SK-N-SH (cell line): ENCODE results near the gene FAM78A. TPM values are rescaled to one million over a fixed set of nuclear protein-coding genes. Genes with fewer than 3 reads are reported as not detected.

Experiments
- CTCF ChIA-PET: fragments of 300-600, 350-600 bp; formaldehyde crosslinking; extraction: SDS; loops from one replicate; lab custom pipeline; 2021; lab: Yijun Ruan, JAX
- POLR2A ChIA-PET: fragments of 350-600 bp; sonication (Branson Sonifier 250); formaldehyde crosslinking; extraction: SDS; loops from one replicate; lab custom pipeline; 2020; ENCODE audit warnings: antibody characterized with exemption, inconsistent platforms; lab: Yijun Ruan, JAX
- DNase-seq: peaks from one replicate; pipeline ENCODE4 v3.0.0; 2012
- H2AFZ ChIP-seq: fragments of 200-600 bp; sonication (generic); 2 replicates; pipeline ENCODE4 v1.8.1; 2016; ENCODE audit warnings: antibody characterized with exemption, mild to moderate bottlenecking, low read depth
- H3F3A ChIP-seq: fragments of 200-600 bp; sonication (generic); replicated peaks from 2 replicates; pipeline ENCODE3; 2016; ENCODE audit warnings: antibody characterized with exemption, mild to moderate bottlenecking; ENCODE audit not compliant: insufficient read depth
- H3K27ac ChIP-seq, 2 experiments: fragments of 200-500 bp in 1 of 2; fragments of 200-600 bp in 1 of 2; sonication (Bioruptor generic) in 1 of 2; sonication (generic), shearing (Covaris generic) in 1 of 2; 2 replicates each; pipeline versions ENCODE4 v1.5.1 to v1.6.1; 2014 to 2016; ENCODE audit warnings: low read depth in 2 of 2, inconsistent platforms in 1 of 2, low read length in 1 of 2, mild to moderate bottlenecking in 1 of 2, mixed read lengths in 1 of 2
- H3K27me3 ChIP-seq: fragments of 200-600 bp; sonication (generic), shearing (Covaris generic); 2 replicates; pipeline ENCODE4 v1.6.1; 2016; ENCODE audit warnings: mixed run types; ENCODE audit not compliant: insufficient read depth
- H3K36me3 ChIP-seq, 2 experiments: fragments of 200-500 bp in 1 of 2; fragments of 200-600 bp in 1 of 2; sonication (Bioruptor generic) in 1 of 2; sonication (generic) in 1 of 2; replicated peaks in 1 of 2; 2 replicates each; pipeline versions ENCODE3 to v1.5.1; 2014 to 2016; ENCODE audit warnings: low read length in 1 of 2, mild to moderate bottlenecking in 1 of 2; ENCODE audit not compliant: insufficient read depth in 2 of 2, control insufficient read depth in 1 of 2
- H3K4me1 ChIP-seq, 2 experiments: fragments of 200-500 bp in 1 of 2; fragments of 200-600 bp in 1 of 2; sonication (Bioruptor generic) in 1 of 2; sonication (generic), shearing (Covaris generic) in 1 of 2; 2 replicates each; pipeline versions ENCODE4 v1.5.1 to v1.6.1; 2014 to 2016; ENCODE audit warnings: low read depth in 1 of 2, low read length in 1 of 2, mixed run types in 1 of 2; ENCODE audit not compliant: insufficient read depth in 2 of 2, control insufficient read depth in 1 of 2
- H3K4me2 ChIP-seq: fragments of 200-600 bp; sonication (generic), shearing (Covaris generic); 2 replicates; pipeline ENCODE4 v1.6.1; 2017; ENCODE audit warnings: mixed run types
- H3K4me3 ChIP-seq, 2 experiments: fragments of 200-500 bp in 1 of 2; fragments of 200-600 bp in 1 of 2; sonication (Bioruptor generic) in 1 of 2; sonication (generic), shearing (Covaris generic) in 1 of 2; 2 replicates each; pipeline versions ENCODE4 v1.5.1 to v1.8.1; 2014 to 2016; ENCODE audit warnings: low read depth in 2 of 2, inconsistent platforms in 1 of 2, low read length in 1 of 2, mild to moderate bottlenecking in 1 of 2, mixed read lengths in 1 of 2, moderate library complexity in 1 of 2
- H3K79me2 ChIP-seq: fragments of 200-600 bp; sonication (generic); 2 replicates; pipeline ENCODE4 v1.8.1; 2017; ENCODE audit warnings: mild to moderate bottlenecking; ENCODE audit not compliant: insufficient read depth
- H3K9ac ChIP-seq: fragments of 200-600 bp; sonication (generic); 2 replicates; pipeline ENCODE4 v1.6.1; 2017; ENCODE audit warnings: mixed run types
- H3K9me2 ChIP-seq: fragments of 200-600 bp; sonication (generic); 2 replicates; pipeline ENCODE4 v1.6.1; 2017; ENCODE audit warnings: mixed run types
- H3K9me3 ChIP-seq: fragments of 200-600 bp; sonication (generic); 2 replicates; pipeline ENCODE4 v1.6.1; 2017; ENCODE audit warnings: mixed run types, mild to moderate bottlenecking, moderate library complexity
- H4K20me1 ChIP-seq: fragments of 200-600 bp; sonication (generic); 2 replicates; pipeline ENCODE4 v1.6.1; 2017; ENCODE audit warnings: mild to moderate bottlenecking, mixed run types; ENCODE audit not compliant: insufficient read depth
- CHD2 ChIP-seq: fragments of 150-350 bp; IDR thresholded peaks from 2 replicates; pipeline ENCODE4 v1.6.1; 2018; ENCODE audit warnings: low read length; ENCODE audit not compliant: partially characterized antibody
- FOXJ3 ChIP-seq: sonication (generic); formaldehyde crosslinking; IDR thresholded peaks from 2 replicates; pipeline ENCODE4 v1.5.1; 2020; ENCODE audit warnings: mild to moderate bottlenecking, missing genetic modification reagents
- GABPA ChIP-seq: IDR thresholded peaks from 2 replicates; pipeline ENCODE4 v1.4.0; 2012; ENCODE audit warnings: low read depth, mild to moderate bottlenecking
- GATA2 ChIP-seq: sonication (generic); formaldehyde crosslinking; IDR thresholded peaks from 2 replicates; pipeline ENCODE4 v1.5.0; 2020; ENCODE audit warnings: mild to moderate bottlenecking, missing genetic modification reagents
- MXI1 ChIP-seq: IDR thresholded peaks from 2 replicates; pipeline ENCODE4 v1.6.1; 2012; ENCODE audit warnings: mild to moderate bottlenecking, low read depth, low read length, improper control_type of control experiment
- POLR2AphosphoS5 ChIP-seq: IDR thresholded peaks from 2 replicates; pipeline ENCODE4 v1.6.1; 2012; ENCODE audit warnings: low read depth, low read length
- RFX5 ChIP-seq: IDR thresholded peaks from 2 replicates; pipeline ENCODE4 v1.6.1; 2012; ENCODE audit warnings: mild to moderate bottlenecking, improper control_type of control experiment, low read length
- RXRA ChIP-seq: IDR thresholded peaks from 2 replicates; pipeline ENCODE4 v1.4.0; 2012; ENCODE audit warnings: low read depth, mild to moderate bottlenecking, borderline replicate concordance
- TAF1 ChIP-seq: IDR thresholded peaks from 2 replicates; pipeline ENCODE4 v1.6.1; 2012; ENCODE audit warnings: low read depth, mild to moderate bottlenecking, low read length, moderate library complexity, borderline replicate concordance
- TCF12 ChIP-seq: IDR thresholded peaks from 2 replicates; pipeline ENCODE4 v1.4.0; 2012
- USF2 ChIP-seq: fragments of 150-350 bp; IDR thresholded peaks from 2 replicates; pipeline ENCODE4 v1.6.1; 2017; ENCODE audit warnings: antibody characterized with exemption, low read length, low read depth, borderline replicate concordance
- YY1 ChIP-seq: IDR thresholded peaks from 2 replicates; pipeline ENCODE4 v1.4.0; 2012; ENCODE audit warnings: low read depth, mild to moderate bottlenecking
- WGBS: methylation state at CpG from one replicate; pipeline ENCODE4 v1.1.6; 2017; ENCODE audit warnings: low lambda C conversion rate; 5-methylcytosine and 5-hydroxymethylcytosine counted together
- polyA plus RNA-seq, 3 experiments: library from polyadenylated mRNA; depleted of rRNA; stranded (reverse); fragments of >200 nt; gene quantifications; 2 replicates each; pipeline ENCODE4 v1.2.3, GENCODE V29; 2012
- TF ChIP-seq, protein P1 (sequence below): IDR thresholded peaks from 2 replicates; pipeline ENCODE4 v1.6.1; 2012; ENCODE audit warnings: mild to moderate bottlenecking, low read depth, low read length, moderate library complexity

The FAM78A gene
- polyA plus RNA-seq, 1 of the 3 experiments (the other 2 are of a cell fraction) = 1.0 TPM

DNA sequence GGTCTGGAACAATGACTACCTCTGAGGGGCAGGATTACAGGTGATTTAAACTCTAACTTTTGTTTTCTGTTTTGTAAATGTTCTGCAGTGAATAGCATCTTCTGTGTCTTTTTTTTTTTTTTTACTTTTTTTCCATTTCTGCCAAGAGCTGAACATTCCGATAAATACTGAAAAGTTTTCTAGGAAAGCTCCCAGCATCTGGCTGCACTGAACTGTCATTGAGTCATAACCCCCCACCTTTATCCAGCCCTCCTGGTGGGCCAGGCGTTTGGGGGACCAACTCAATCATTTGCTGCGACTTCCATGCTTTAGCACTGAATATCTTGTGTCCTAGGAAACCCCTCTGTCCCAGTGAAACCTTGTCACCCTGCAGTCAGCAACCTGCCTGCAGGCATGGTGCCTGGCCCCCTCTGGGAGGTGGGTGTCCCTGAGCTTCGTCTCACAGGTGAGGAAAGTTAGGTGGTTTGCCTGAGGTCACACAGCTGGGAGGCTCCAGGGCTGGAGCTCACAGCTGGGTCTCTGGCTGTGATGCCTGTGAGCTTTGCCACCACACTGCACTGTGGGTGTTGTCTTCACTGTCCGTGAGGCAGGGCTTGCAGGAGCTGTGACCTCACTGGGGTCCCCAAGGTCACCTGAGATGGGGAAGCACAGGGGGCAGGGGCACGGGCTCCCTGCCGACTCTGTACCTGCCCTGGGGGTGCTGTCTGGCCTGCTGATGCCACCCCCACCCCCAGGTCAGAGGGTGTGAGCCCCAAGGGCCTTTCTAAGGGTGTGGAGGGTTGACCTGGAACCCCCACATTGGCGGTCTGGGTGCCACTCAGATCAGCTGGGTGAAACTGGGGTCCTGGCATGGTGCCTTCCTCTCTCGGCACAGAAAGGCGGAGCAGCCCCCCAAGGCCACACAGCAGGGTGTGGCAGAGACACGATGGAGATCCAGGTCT is 27.3 kb upstream of the FAM78A start:
- Histone ChIP-seq H3K9ac (no peak overlapping the region), H3K79me2 (no peaks in the 10 kb centered on the region), H3K36me3 (no peaks in the 10 kb centered on the region), H2AFZ (no peak overlapping the region), H3K9me3 (no peaks in the 10 kb centered on the region), H3K4me2 (no peak overlapping the region), H3K9me2 (no peaks in the 10 kb centered on the region), H3K27ac (no peak overlapping the region), H4K20me1 (no peaks in the 10 kb centered on the region), H3K4me3 (no peak overlapping the region), H3K4me1 (peaks cover 0 to 7% of the 10 kb centered on the region in 2 experiments; a peak in 1 of 4 replicates), H3F3A (no peaks in the 10 kb centered on the region), H3K27me3 (no peaks in the 10 kb centered on the region)
- no peak for DNase-seq
- WGBS = 84% methylated on average over 4 of the region's 11 CpGs
- no peak for TF ChIP-seq RFX5
- POLR2A ChIA-PET = no interaction called here
- CTCF ChIA-PET = interaction anchor here (1.0 to 1.5 kb wide), 2 partner anchors 9 to 33 kb away, joined by 3 to 4 read pairs; no protein-coding TSS in a partner anchor

DNA sequence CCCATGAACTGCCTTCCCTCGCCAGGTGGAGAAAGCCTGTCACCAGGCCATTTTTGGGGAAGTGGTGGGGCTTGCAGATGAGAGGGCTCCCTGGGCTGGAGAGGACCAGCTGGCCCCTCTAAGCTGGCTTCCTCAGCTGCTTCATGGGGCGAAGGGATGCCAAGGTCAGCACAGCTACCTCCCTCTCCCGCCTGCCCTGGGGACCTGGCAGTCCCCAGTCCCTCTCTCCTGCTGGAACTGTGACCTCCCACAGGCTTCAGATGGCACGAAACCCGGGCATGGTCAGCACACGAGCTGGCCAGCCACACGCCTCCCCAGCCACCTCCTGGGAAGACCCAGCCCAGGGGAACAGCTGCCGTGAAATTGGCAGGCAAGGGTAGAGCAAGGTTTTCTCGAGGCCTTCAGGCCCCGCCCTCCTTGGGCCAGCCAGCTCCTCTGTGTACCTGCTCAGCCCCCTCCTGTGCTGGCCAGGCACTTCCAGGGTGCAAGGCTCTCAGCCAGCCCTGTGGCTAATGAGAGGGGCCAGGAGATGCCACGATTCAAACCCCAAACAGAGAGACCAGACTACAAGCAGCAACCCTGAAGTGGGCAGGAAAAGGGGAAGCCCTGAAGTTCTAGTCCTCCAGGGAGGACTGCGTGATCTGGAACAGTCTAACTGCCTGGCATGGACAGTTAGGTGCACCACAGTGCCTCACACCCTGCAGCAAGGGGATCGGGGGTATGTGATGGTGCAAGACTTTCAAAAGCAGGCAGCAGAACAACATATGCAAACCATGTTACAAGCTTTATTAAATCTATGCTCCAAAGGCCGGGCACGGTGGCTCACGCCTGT is 26.1 kb upstream of the FAM78A start:
- no peaks in the 10 kb centered on the region for H3K36me3 ChIP-seq
- no peak overlapping the region for H3K4me2 ChIP-seq
- POLR2A ChIA-PET = no interaction called here
- H3K9me2 ChIP-seq = no peaks in the 10 kb centered on the region
- H3K9me3 ChIP-seq = no peaks in the 10 kb centered on the region
- no peak overlapping the region for H2AFZ ChIP-seq
- H3F3A ChIP-seq = no peaks in the 10 kb centered on the region
- no peaks in the 10 kb centered on the region for H4K20me1 ChIP-seq
- CTCF ChIA-PET = interaction anchor here (0.5 to 2.5 kb wide), 4 partner anchors 11 to 230 kb away, joined by 3 to 8 read pairs (median 4); no protein-coding TSS in a partner anchor
- H3K27me3 ChIP-seq = no peaks in the 10 kb centered on the region
- no peak for TF ChIP-seq USF2
- H3K27ac ChIP-seq = no peak overlapping the region
- no peak overlapping the region for H3K9ac ChIP-seq
- WGBS = 80% methylated on average over 11 of the region's 16 CpGs
- peaks cover 0 to 7% of the 10 kb centered on the region in 2 experiments; a peak in 1 of 4 replicates for H3K4me1 ChIP-seq
- H3K79me2 ChIP-seq = no peaks in the 10 kb centered on the region
- DNase-seq = no peak
- no peak overlapping the region for H3K4me3 ChIP-seq

DNA sequence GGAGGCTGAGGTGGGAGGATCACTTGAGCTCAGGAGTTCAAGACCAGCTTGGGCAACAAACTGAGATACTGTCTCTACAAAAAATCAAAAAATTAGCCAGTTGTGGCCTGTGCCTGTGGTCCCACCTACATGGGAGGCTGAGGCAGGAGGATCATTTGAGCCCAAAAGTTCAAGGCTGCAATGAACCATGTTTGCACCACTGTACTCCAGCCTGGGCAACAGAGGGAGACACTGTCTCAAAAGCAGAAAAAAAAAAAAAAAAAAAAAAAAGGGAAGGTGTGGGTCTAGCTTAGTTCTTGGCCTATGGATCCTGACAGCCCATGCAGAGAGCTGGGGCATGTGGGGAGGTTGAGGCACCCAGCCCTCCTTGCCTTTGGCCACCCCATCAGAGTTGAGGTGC is 24.1 kb upstream of the FAM78A start:
- no peak overlapping the region for H2AFZ ChIP-seq
- H3K4me2 ChIP-seq = no peak overlapping the region
- no peaks in the 10 kb centered on the region for H3F3A ChIP-seq
- ChIA-PET POLR2A (interaction anchor here (1.3 kb wide), 1 partner anchor 11 kb away, joined by 3 read pairs; the partner anchor contains the start of gene PLPP7), CTCF (interaction anchor here (1.2 to 2.5 kb wide), 2 partner anchors 36 to 50 kb away, joined by 4 to 8 read pairs; no protein-coding TSS in a partner anchor)
- H3K36me3 ChIP-seq = no peaks in the 10 kb centered on the region
- H3K9ac ChIP-seq = no peak overlapping the region
- H3K27ac ChIP-seq = no peak overlapping the region
- no peaks in the 10 kb centered on the region for H3K9me3 ChIP-seq
- no peaks in the 10 kb centered on the region for H3K27me3 ChIP-seq
- no peaks in the 10 kb centered on the region for H3K79me2 ChIP-seq
- no peak for DNase-seq
- H3K4me1 ChIP-seq = peaks cover 0 to 7% of the 10 kb centered on the region in 2 experiments; a peak in 1 of 4 replicates
- TF ChIP-seq GABPA (no peak), TCF12 (no peak), CHD2 (no peak), RXRA (no peak), YY1 (no peak), TAF1 (no peak), MXI1 (no peak), GATA2 (no peak), POLR2AphosphoS5 (no peak), FOXJ3 (CRISPR knock-in tag) (no peak)
- TF ChIP-seq, protein P1, sequence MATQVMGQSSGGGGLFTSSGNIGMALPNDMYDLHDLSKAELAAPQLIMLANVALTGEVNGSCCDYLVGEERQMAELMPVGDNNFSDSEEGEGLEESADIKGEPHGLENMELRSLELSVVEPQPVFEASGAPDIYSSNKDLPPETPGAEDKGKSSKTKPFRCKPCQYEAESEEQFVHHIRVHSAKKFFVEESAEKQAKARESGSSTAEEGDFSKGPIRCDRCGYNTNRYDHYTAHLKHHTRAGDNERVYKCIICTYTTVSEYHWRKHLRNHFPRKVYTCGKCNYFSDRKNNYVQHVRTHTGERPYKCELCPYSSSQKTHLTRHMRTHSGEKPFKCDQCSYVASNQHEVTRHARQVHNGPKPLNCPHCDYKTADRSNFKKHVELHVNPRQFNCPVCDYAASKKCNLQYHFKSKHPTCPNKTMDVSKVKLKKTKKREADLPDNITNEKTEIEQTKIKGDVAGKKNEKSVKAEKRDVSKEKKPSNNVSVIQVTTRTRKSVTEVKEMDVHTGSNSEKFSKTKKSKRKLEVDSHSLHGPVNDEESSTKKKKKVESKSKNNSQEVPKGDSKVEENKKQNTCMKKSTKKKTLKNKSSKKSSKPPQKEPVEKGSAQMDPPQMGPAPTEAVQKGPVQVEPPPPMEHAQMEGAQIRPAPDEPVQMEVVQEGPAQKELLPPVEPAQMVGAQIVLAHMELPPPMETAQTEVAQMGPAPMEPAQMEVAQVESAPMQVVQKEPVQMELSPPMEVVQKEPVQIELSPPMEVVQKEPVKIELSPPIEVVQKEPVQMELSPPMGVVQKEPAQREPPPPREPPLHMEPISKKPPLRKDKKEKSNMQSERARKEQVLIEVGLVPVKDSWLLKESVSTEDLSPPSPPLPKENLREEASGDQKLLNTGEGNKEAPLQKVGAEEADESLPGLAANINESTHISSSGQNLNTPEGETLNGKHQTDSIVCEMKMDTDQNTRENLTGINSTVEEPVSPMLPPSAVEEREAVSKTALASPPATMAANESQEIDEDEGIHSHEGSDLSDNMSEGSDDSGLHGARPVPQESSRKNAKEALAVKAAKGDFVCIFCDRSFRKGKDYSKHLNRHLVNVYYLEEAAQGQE = no peak
- TF ChIP-seq, all 33 proteins: peak for 0
- H3K9me2 ChIP-seq = no peaks in the 10 kb centered on the region
- H4K20me1 ChIP-seq = no peaks in the 10 kb centered on the region
- H3K4me3 ChIP-seq = no peak overlapping the region
